ENCODE measurements around the gene CROCC. TPM values are rescaled to one million over a fixed set of nuclear protein-coding genes. Genes with fewer than 3 reads are reported as not detected.
"Not testable (repeated sequence)": the region's sequence is repeated elsewhere in the genome, so short reads cannot be mapped to it uniquely, and the experiment has no call there.

The CROCC gene
- total RNA-seq, 3 donors from 2014 or later, result 15.5 to 43.9 (median 24.7) TPM

GRCh38 chr1:16925635-16926490 lies 4.1 kb downstream of the CROCC start:
- H3K4me3 ChIP-seq, result no peak overlapping the region
- no peaks in the 10 kb centered on the region for H3K27me3 ChIP-seq
- H3K4me1 ChIP-seq, result peaks cover 0 to 15% of the 10 kb centered on the region in 2 donors
- intact Hi-C loops (cut with DNase I; ENCODE audit: low total_unique reads), result no loop called here
- H3K9me3 ChIP-seq, result no peaks in the 10 kb centered on the region
- H3K36me3 ChIP-seq, result no peaks in the 10 kb centered on the region
- H3K27ac ChIP-seq, result peak overlapping the region; percentile 61 to 64
- TF ChIP-seq CTCF (IDR thresholded peaks at IDR 0.05), result peak in 1 of 3 donors; percentile 8
- TF ChIP-seq POLR2A (IDR thresholded peaks at IDR 0.05), result no peak
- no peak for TF ChIP-seq POLR2AphosphoS5 (IDR thresholded peaks at IDR 0.05)
- DNase-seq (ENCODE audit: low spot score in 2 of 2), result peak in 1 of 2 donors; percentile 91

GRCh38 chr1:16926491-16927073 lies 4.9 kb downstream of the CROCC start:
- H3K27ac ChIP-seq, result peak overlapping the region; percentile 2 to 64
- no peak for TF ChIP-seq POLR2A (IDR thresholded peaks at IDR 0.05)
- no peak for TF ChIP-seq POLR2AphosphoS5 (IDR thresholded peaks at IDR 0.05)
- TF ChIP-seq CTCF (IDR thresholded peaks at IDR 0.05), result no peak
- no peaks in the 10 kb centered on the region for H3K9me3 ChIP-seq
- peaks cover 0 to 9% of the 10 kb centered on the region in 2 donors for H3K4me1 ChIP-seq
- no peaks in the 10 kb centered on the region for H3K27me3 ChIP-seq
- DNase-seq (ENCODE audit: low spot score in 2 of 2), result no peak
- H3K36me3 ChIP-seq, result no peaks in the 10 kb centered on the region
- intact Hi-C loops (cut with DNase I; ENCODE audit: low total_unique reads), result no loop called here
- H3K4me3 ChIP-seq, result no peak overlapping the region

- no peak overlapping the region for H3K4me3 ChIP-seq
- DNase-seq (ENCODE audit: low spot score in 2 of 2), result no peak
- no peaks in the 10 kb centered on the region for H3K36me3 ChIP-seq
- intact Hi-C loops (cut with DNase I; ENCODE audit: low total_unique reads), result no loop called here
- no peak overlapping the region for H3K27ac ChIP-seq
- H3K27me3 ChIP-seq, result no peaks in the 10 kb centered on the region
- H3K4me1 ChIP-seq, result peaks cover 0 to 5% of the 10 kb centered on the region in 2 donors
- TF ChIP-seq POLR2A (IDR thresholded peaks at IDR 0.05) (no peak), CTCF (IDR thresholded peaks at IDR 0.05) (no peak), POLR2AphosphoS5 (IDR thresholded peaks at IDR 0.05) (no peak)
- no peaks in the 10 kb centered on the region for H3K9me3 ChIP-seq
These were observed 5.5 kb downstream of the CROCC start for GRCh38 chr1:16927256-16927655.

- no peak for TF ChIP-seq POLR2A (IDR thresholded peaks at IDR 0.05)
- no peak for TF ChIP-seq CTCF (IDR thresholded peaks at IDR 0.05)
- no peak for TF ChIP-seq POLR2AphosphoS5 (IDR thresholded peaks at IDR 0.05)
- Histone ChIP-seq H3K27me3 (no peaks in the 10 kb centered on the region), H3K4me3 (no peak overlapping the region), H3K27ac (no peak overlapping the region), H3K9me3 (no peaks in the 10 kb centered on the region), H3K4me1 (peaks cover 0 to 5% of the 10 kb centered on the region in 2 donors), H3K36me3 (no peaks in the 10 kb centered on the region)
- intact Hi-C loops (cut with DNase I; ENCODE audit: low total_unique reads), result no loop called here
- DNase-seq (ENCODE audit: low spot score in 2 of 2), result no peak
These were observed 6.2 kb downstream of the CROCC start for GRCh38 chr1:16927711-16928485.

- H3K27me3 ChIP-seq; intact Hi-C loops (cut with DNase I; ENCODE audit: low total_unique reads); H3K27ac ChIP-seq; H3K4me3 ChIP-seq; H3K36me3 ChIP-seq; DNase-seq (ENCODE audit: low spot score in 2 of 2); H3K9me3 ChIP-seq; H3K4me1 ChIP-seq: not testable (repeated sequence)
These were observed 7.7 kb downstream of the CROCC start for GRCh38 chr1:16929146-16930041.

GRCh38 chr1:16931206-16931934 lies 9.6 kb downstream of the CROCC start:
- H3K4me1 ChIP-seq; DNase-seq (ENCODE audit: low spot score in 2 of 2); H3K9me3 ChIP-seq; H3K27me3 ChIP-seq; H3K4me3 ChIP-seq; intact Hi-C loops (cut with DNase I; ENCODE audit: low total_unique reads); H3K27ac ChIP-seq; H3K36me3 ChIP-seq: not testable (repeated sequence)

GRCh38 chr1:16933945-16934344 lies 12.2 kb downstream of the CROCC start:
- H3K36me3 ChIP-seq; H3K4me3 ChIP-seq; H3K27ac ChIP-seq; H3K27me3 ChIP-seq; H3K4me1 ChIP-seq; H3K9me3 ChIP-seq; intact Hi-C loops (cut with DNase I; ENCODE audit: low total_unique reads); DNase-seq (ENCODE audit: low spot score in 2 of 2): not testable (repeated sequence)
